H1 (cell line): Measurements from ENCODE around the gene ZNF697. TPM values are rescaled to one million over a fixed set of nuclear protein-coding genes. Genes with fewer than 3 reads are reported as not detected.
"Not testable (repeated sequence)": the region's sequence is repeated elsewhere in the genome, so short reads cannot be mapped to it uniquely, and the experiment has no call there.

Experiments used
- CTCF ChIA-PET: fragments of 300-600 bp; sonication (Branson Sonifier 250); formaldehyde crosslinking; loops from one replicate; lab custom pipeline; 2021; ENCODE audit not compliant: partially characterized antibody; lab: Charles Lee
- POLR2A ChIA-PET: fragments of 300-600 bp; sonication (Branson Sonifier 250); formaldehyde crosslinking; loops from one replicate; lab custom pipeline; 2021; ENCODE audit warnings: inconsistent platforms; ENCODE audit not compliant: partially characterized antibody; lab: Charles Lee
- DNase-seq, 2 experiments: peaks; one replicate each; pipeline versions ENCODE4 v3.0.0 to v3.0.0-alpha.2; 2010 to 2022; ENCODE audit warnings: low spot score in 2 of 2, low read depth in 1 of 2, mixed read lengths in 1 of 2
- FAIRE-seq: peaks from 2 replicates; lab custom pipeline; 2011; peaks lifted over from hg19 to GRCh38; lab: Jason Lieb, UNC
- H2AFZ ChIP-seq: 2 replicates; pipeline ENCODE4 v1.8.1; 2012; ENCODE audit warnings: low read length, inconsistent platforms
- H2AK5ac ChIP-seq: 2 replicates; pipeline ENCODE4 v1.6.1; 2013; ENCODE audit warnings: low read depth, low read length
- H2BK120ac ChIP-seq: replicated peaks from 2 replicates; pipeline ENCODE3; 2013; ENCODE audit warnings: low read depth, low read length, inconsistent platforms
- H2BK12ac ChIP-seq: 2 replicates; pipeline ENCODE4 v1.6.1; 2013; ENCODE audit warnings: low read depth, low read length
- H2BK15ac ChIP-seq: 2 replicates; pipeline ENCODE4 v1.6.1; 2013; ENCODE audit warnings: low read length
- H2BK20ac ChIP-seq: 2 replicates; pipeline ENCODE4 v1.6.1; 2013; ENCODE audit warnings: low read length
- H2BK5ac ChIP-seq: 2 replicates; pipeline ENCODE4 v1.6.1; 2013; ENCODE audit warnings: low read depth, low read length
- H3K14ac ChIP-seq: 2 replicates; pipeline ENCODE4 v1.6.1; 2013; ENCODE audit warnings: inconsistent platforms; ENCODE audit not compliant: insufficient read length
- H3K18ac ChIP-seq: 2 replicates; pipeline ENCODE4 v1.6.1; 2013; ENCODE audit warnings: low read length; ENCODE audit errors: extremely low read depth
- H3K23ac ChIP-seq: 2 replicates; pipeline ENCODE4 v1.6.1; 2013; ENCODE audit warnings: inconsistent platforms; ENCODE audit not compliant: insufficient read length
- H3K23me2 ChIP-seq: 2 replicates; pipeline ENCODE4 v1.6.1; 2013; ENCODE audit warnings: low read depth, low read length
- H3K27ac ChIP-seq: 2 replicates; pipeline ENCODE4 v1.6.1; 2011; ENCODE audit warnings: low read depth, low read length, inconsistent platforms
- H3K27me3 ChIP-seq, 4 experiments: replicated peaks in 1 of 4; 1 replicate in 1 of 4; 2 replicates in 3 of 4; pipeline versions ENCODE4 v1.6.1 to v1.8.1; 2011 to 2013; ENCODE audit warnings: low read length in 3 of 4, mild to moderate bottlenecking in 3 of 4, inconsistent platforms in 2 of 4, mixed read lengths in 2 of 4, moderate library complexity in 1 of 4; ENCODE audit not compliant: control insufficient read depth in 3 of 4, insufficient read depth in 3 of 4; ENCODE audit errors: extremely low read depth in 1 of 4
- H3K36me3 ChIP-seq, 4 experiments: 2 replicates each; pipeline versions ENCODE4 v1.6.1 to v1.8.1; 2011 to 2013; ENCODE audit warnings: mild to moderate bottlenecking in 4 of 4, low read length in 3 of 4, moderate library complexity in 2 of 4, control low read depth in 1 of 4, inconsistent platforms in 1 of 4; ENCODE audit not compliant: insufficient read depth in 4 of 4, control insufficient read depth in 2 of 4
- H3K4ac ChIP-seq: replicated peaks from 2 replicates; pipeline ENCODE3; 2013; ENCODE audit warnings: low read length, low read depth, mixed read lengths, inconsistent platforms; ENCODE audit not compliant: insufficient read length
- H3K4me1 ChIP-seq, 4 experiments: replicated peaks in 1 of 4; 1 replicate in 1 of 4; 2 replicates in 3 of 4; pipeline versions ENCODE4 v1.6.1 to v1.8.1; 2011 to 2013; ENCODE audit warnings: low read length in 3 of 4, inconsistent platforms in 2 of 4, mixed read lengths in 1 of 4; ENCODE audit not compliant: insufficient read depth in 4 of 4, control insufficient read depth in 3 of 4
- H3K4me2 ChIP-seq, 2 experiments: 2 replicates each; pipeline versions ENCODE4 v1.6.1 to v1.8.1; 2011 to 2013; ENCODE audit warnings: low read depth in 2 of 2, low read length in 2 of 2, control low read depth in 1 of 2, inconsistent platforms in 1 of 2, mild to moderate bottlenecking in 1 of 2; ENCODE audit not compliant: insufficient read depth in 1 of 2
- H3K4me3 ChIP-seq, 4 experiments: fragments of 200-600, 300-600 bp in 1 of 4; sonication (generic), shearing (Covaris generic), sonication (Bioruptor Twin) in 1 of 4; 2 replicates each; pipeline versions ENCODE4 v1.5.1 to v1.8.1; 2011 to 2016; ENCODE audit warnings: low read length in 4 of 4, low read depth in 3 of 4, control low read depth in 2 of 4, inconsistent platforms in 2 of 4, mild to moderate bottlenecking in 2 of 4, mixed read lengths in 1 of 4, moderate library complexity in 1 of 4; ENCODE audit not compliant: insufficient read depth in 2 of 4; ENCODE audit errors: extremely low read depth in 1 of 4
- H3K56ac ChIP-seq: replicated peaks from 2 replicates; pipeline ENCODE3; 2013; ENCODE audit warnings: low read depth, mild to moderate bottlenecking, mixed read lengths, low read length, inconsistent platforms; ENCODE audit not compliant: insufficient read length
- H3K79me1 ChIP-seq: 2 replicates; pipeline ENCODE4 v1.6.1; 2013; ENCODE audit warnings: low read depth, low read length, control low read depth
- H3K79me2 ChIP-seq, 2 experiments: 2 replicates each; pipeline versions ENCODE4 v1.6.1 to v1.8.1; 2012 to 2013; ENCODE audit warnings: low read length in 2 of 2, mild to moderate bottlenecking in 2 of 2, inconsistent platforms in 1 of 2; ENCODE audit not compliant: insufficient read depth in 2 of 2, control insufficient read depth in 1 of 2
- H3K9ac ChIP-seq, 4 experiments: replicated peaks in 1 of 4; 1 replicate in 1 of 4; 2 replicates in 3 of 4; pipeline versions ENCODE4 v1.6.1 to v1.8.1; 2011 to 2013; ENCODE audit warnings: low read depth in 3 of 4, low read length in 3 of 4, control low read depth in 2 of 4, mild to moderate bottlenecking in 2 of 4, moderate library complexity in 2 of 4, inconsistent platforms in 1 of 4; ENCODE audit errors: extremely low read depth in 1 of 4
- H3K9me3 ChIP-seq, 2 experiments: 2 replicates each; pipeline versions ENCODE4 v1.6.1 to v1.8.1; 2012 to 2013; ENCODE audit warnings: mild to moderate bottlenecking in 2 of 2, moderate library complexity in 2 of 2, control low read depth in 1 of 2, inconsistent platforms in 1 of 2, low read depth in 1 of 2, low read length in 1 of 2, mixed read lengths in 1 of 2; ENCODE audit not compliant: insufficient read depth in 2 of 2
- H4K20me1 ChIP-seq, 2 experiments: replicated peaks in 1 of 2; 2 replicates each; pipeline versions ENCODE3 to v1.8.1; 2011 to 2013; ENCODE audit warnings: inconsistent platforms in 2 of 2, low read length in 2 of 2, mild to moderate bottlenecking in 1 of 2; ENCODE audit not compliant: insufficient read depth in 2 of 2, control insufficient read depth in 1 of 2
- H4K5ac ChIP-seq: 2 replicates; pipeline ENCODE4 v1.6.1; 2013; ENCODE audit warnings: low read length, low read depth, mixed read lengths, inconsistent platforms; ENCODE audit not compliant: insufficient read length
- H4K8ac ChIP-seq: 2 replicates; pipeline ENCODE4 v1.8.0; 2013; ENCODE audit warnings: mild to moderate bottlenecking, moderate library complexity, low read length, inconsistent platforms; ENCODE audit not compliant: insufficient read depth; ENCODE audit errors: extremely low read depth
- H4K91ac ChIP-seq: replicated peaks from 2 replicates; pipeline ENCODE3; 2013; ENCODE audit warnings: low read length, mixed read lengths, inconsistent platforms; ENCODE audit not compliant: insufficient read length
- WGBS, 2 experiments: shearing (Covaris generic) in 1 of 2; methylation state at CpG; one replicate each; pipeline versions ENCODE4 v1.1.6 to v1.1.7; 2013 to 2015; ENCODE audit warnings: low lambda C conversion rate in 2 of 2, mixed read lengths in 2 of 2, inconsistent platforms in 1 of 2, low coverage in 1 of 2, missing lambda C conversion rate in 1 of 2; ENCODE audit not compliant: insufficient replicate concordance in 2 of 2, insufficient coverage in 1 of 2, insufficient read length in 1 of 2; ENCODE audit errors: extremely low coverage in 1 of 2, missing lambda C conversion rate in 1 of 2; 5-methylcytosine and 5-hydroxymethylcytosine counted together
- polyA plus RNA-seq, 7 experiments: library from polyadenylated mRNA; depleted of rRNA in 3 of 7; stranded (reverse) in 5 of 7; unstranded in 2 of 7; fragments of >200 nt in 5 of 7; fragments of 200-250 nt in 2 of 7; gene quantifications; 1 replicate in 5 of 7; 2 replicates in 1 of 7; 4 replicates in 1 of 7; pipeline versions ENCODE4 v1.2.1 to v1.2.3, GENCODE V29; 2011 to 2013; ENCODE audit warnings: missing spikeins in 2 of 7, mixed read lengths in 2 of 7
- total RNA-seq: library from RNA; stranded (reverse); fragmentation: NEBNext Ultra II Directional; extraction: Animal tissue kit (Norgen Biotek cat#: 25700); gene quantifications from 2 replicates; pipeline ENCODE4 v1.2.1, GENCODE V29; 2021

Gene ZNF697
- total and polyA plus RNA-seq, 2 of the 8 experiments (the other 6 are each of a cell fraction or from before 2014, with no cell fraction given), result 5.6 to 18.3 TPM

DNA sequence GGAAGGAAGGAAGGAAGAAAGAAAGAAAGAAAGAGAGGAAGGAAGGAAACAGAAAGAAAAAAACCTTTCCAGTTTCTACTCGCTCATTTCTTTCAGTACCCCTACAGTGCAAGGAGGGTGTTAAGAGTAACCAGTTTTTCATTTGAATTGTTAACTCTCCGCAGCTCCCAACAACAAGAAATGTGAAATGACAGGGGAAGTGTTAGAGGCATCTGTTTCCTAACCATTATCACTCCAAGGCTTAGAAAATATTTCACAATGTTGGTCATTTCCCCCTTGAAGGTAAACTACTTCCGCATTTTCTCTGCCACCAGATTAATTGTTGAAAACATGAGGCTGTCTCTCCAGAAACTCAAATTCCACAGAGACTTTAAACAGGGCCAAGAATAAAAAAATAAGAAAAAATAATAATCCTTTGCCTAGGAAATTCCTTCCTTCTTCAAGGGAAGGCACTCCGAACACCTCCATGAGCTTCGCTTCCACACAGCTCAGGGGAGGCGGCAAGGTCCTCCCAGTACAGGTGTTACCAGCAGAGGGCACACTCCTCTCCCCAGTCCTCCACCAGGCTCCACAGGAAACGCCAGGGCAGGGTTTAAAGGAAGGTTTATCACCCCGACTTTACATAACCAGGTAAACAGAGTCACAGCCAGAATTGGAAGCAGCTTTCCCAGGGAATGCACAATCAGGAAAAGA, 78.0 kb downstream of the ZNF697 start:
- H3K23ac ChIP-seq, H4K91ac ChIP-seq, H3K79me1 ChIP-seq, H2BK12ac ChIP-seq, H4K5ac ChIP-seq, H4K20me1 ChIP-seq, DNase-seq, H3K9me3 ChIP-seq, H2BK20ac ChIP-seq, H3K4me3 ChIP-seq, H3K9ac ChIP-seq, H3K79me2 ChIP-seq, H3K23me2 ChIP-seq, H2BK5ac ChIP-seq, H3K36me3 ChIP-seq, H3K27me3 ChIP-seq, H3K14ac ChIP-seq, H2BK15ac ChIP-seq, H3K27ac ChIP-seq, H3K4me1 ChIP-seq, H3K56ac ChIP-seq, H2AFZ ChIP-seq, H3K4ac ChIP-seq, H3K4me2 ChIP-seq, H3K18ac ChIP-seq, H4K8ac ChIP-seq, H2AK5ac ChIP-seq, H2BK120ac ChIP-seq: not testable (repeated sequence)
- ChIA-PET POLR2A (interaction anchor here (0.8 kb wide), 1 partner anchor 16 kb away, joined by 3 read pairs; no protein-coding TSS in a partner anchor), CTCF (interaction anchor here (1.2 to 2.5 kb wide), 5 partner anchors 14 to 198 kb away, joined by 3 to 13 read pairs (median 4); no protein-coding TSS in a partner anchor)
- peak; percentile 91 for FAIRE-seq
- WGBS, 2 experiments, result 82% methylated on average over 7 of the region's 8 CpGs; no CpG with 5 or more reads in 1 of the 2 experiments

Other genes starting within 250 kb of the ZNF697 start
- not detected in 2 replicates for gene HSD3B2, start 233.1 kb downstream of the ZNF697 start, total RNA-seq
- gene HSD3B2, start 233.1 kb downstream of the ZNF697 start, polyA plus RNA-seq (2011; rRNA removed), result 0.05 TPM in 1 of 2 replicates, not detected in the other
- not detected in 2 replicates for gene HSD3B1, start 141.1 kb downstream of the ZNF697 start, total RNA-seq
- gene HSD3B1, start 141.1 kb downstream of the ZNF697 start, polyA plus RNA-seq (2011; rRNA removed), result not detected in 2 replicates
- gene PHGDH, start 63.7 kb upstream of the ZNF697 start, total RNA-seq, result 674 and 687 TPM in 2 replicates
- gene PHGDH, start 63.7 kb upstream of the ZNF697 start, polyA plus RNA-seq (2011; rRNA removed), result 358 and 537 TPM in 2 replicates
- not detected in 2 replicates for gene HMGCS2, start 120.6 kb upstream of the ZNF697 start, total RNA-seq
- gene HMGCS2, start 120.6 kb upstream of the ZNF697 start, polyA plus RNA-seq (2011; rRNA removed), result not detected in 2 replicates
- not detected in 2 replicates for gene REG4, start 163.2 kb upstream of the ZNF697 start, total RNA-seq
- not detected in 2 replicates for gene REG4, start 163.2 kb upstream of the ZNF697 start, polyA plus RNA-seq (2011; rRNA removed)
- gene ADAM30, start 248.2 kb upstream of the ZNF697 start, total RNA-seq, result not detected in 2 replicates
- not detected in 2 replicates for gene ADAM30, start 248.2 kb upstream of the ZNF697 start, polyA plus RNA-seq (2011; rRNA removed)